Keratinocyte (primary cell): ENCODE data around the gene SP140L. TPM values are rescaled to one million over a fixed set of nuclear protein-coding genes. Genes with fewer than 3 reads are reported as not detected.

Experiments used
- DNase-seq: peaks from one replicate; pipeline ENCODE4 v3.0.0-alpha.2; 2011; ENCODE audit warnings: low read depth, missing footprints, low spot score
- FAIRE-seq: peaks from 2 replicates; lab custom pipeline; 2011; peaks lifted over from hg19 to GRCh38; lab: Jason Lieb, UNC
- H2AFZ ChIP-seq: 2 replicates; pipeline ENCODE4 v1.6.0; 2012; ENCODE audit warnings: low read length, control low read depth, inconsistent platforms; ENCODE audit not compliant: control insufficient read depth
- H3K27ac ChIP-seq: 2 replicates; pipeline ENCODE4 v1.5.1; 2011; ENCODE audit warnings: low read length; ENCODE audit not compliant: control insufficient read depth, insufficient read depth
- H3K27me3 ChIP-seq: 3 replicates; pipeline ENCODE4 v1.6.0; 2011; ENCODE audit warnings: low read length; ENCODE audit not compliant: control insufficient read depth, insufficient read depth; ENCODE audit errors: extremely low read depth
- H3K36me3 ChIP-seq, 2 experiments: 2 replicates in 1 of 2; 3 replicates in 1 of 2; pipeline ENCODE4 v1.5.1; 2011; ENCODE audit warnings: low read length in 2 of 2, mild to moderate bottlenecking in 1 of 2; ENCODE audit not compliant: control insufficient read depth in 2 of 2, insufficient read depth in 2 of 2; ENCODE audit errors: extremely low read depth in 1 of 2
- H3K4me1 ChIP-seq: 3 replicates; pipeline ENCODE4 v1.5.1; 2011; ENCODE audit warnings: low read length; ENCODE audit not compliant: control insufficient read depth, insufficient read depth; ENCODE audit errors: extremely low read depth
- H3K4me2 ChIP-seq: 3 replicates; pipeline ENCODE4 v1.6.0; 2011; ENCODE audit warnings: low read depth, low read length; ENCODE audit not compliant: control insufficient read depth, insufficient read depth; ENCODE audit errors: extremely low read depth
- H3K4me3 ChIP-seq, 3 experiments: fragments of 200-600 bp in 1 of 3; sonication (generic) in 1 of 3; 2 replicates in 2 of 3; 3 replicates in 1 of 3; pipeline ENCODE4 v1.5.1; 2011 to 2016; ENCODE audit warnings: low read length in 3 of 3, mild to moderate bottlenecking in 3 of 3, control low read depth in 2 of 3, inconsistent platforms in 1 of 3, low read depth in 1 of 3, mixed read lengths in 1 of 3, mixed run types in 1 of 3, moderate library complexity in 1 of 3; ENCODE audit not compliant: control insufficient read depth in 2 of 3, insufficient read depth in 2 of 3; ENCODE audit errors: extremely low read depth in 1 of 3
- H3K79me2 ChIP-seq: 2 replicates; pipeline ENCODE4 v1.6.0; 2012; ENCODE audit warnings: low read length; ENCODE audit not compliant: control insufficient read depth, insufficient read depth
- H3K9ac ChIP-seq: 3 replicates; pipeline ENCODE4 v1.6.0; 2011; ENCODE audit warnings: low read length; ENCODE audit not compliant: control insufficient read depth, insufficient read depth; ENCODE audit errors: extremely low read depth
- H3K9me1 ChIP-seq: 3 replicates; pipeline ENCODE4 v1.6.0; 2011; ENCODE audit warnings: low read length; ENCODE audit not compliant: control insufficient read depth, insufficient read depth; ENCODE audit errors: extremely low read depth
- H3K9me3 ChIP-seq: 2 replicates; pipeline ENCODE4 v1.5.1; 2012; ENCODE audit warnings: low read depth, low read length; ENCODE audit not compliant: control insufficient read depth
- H4K20me1 ChIP-seq: 3 replicates; pipeline ENCODE4 v1.6.0; 2011; ENCODE audit warnings: low read length; ENCODE audit not compliant: control insufficient read depth, insufficient read depth; ENCODE audit errors: extremely low read depth
- EZH2 ChIP-seq: IDR thresholded peaks from one replicate; pipeline ENCODE4 v1.6.1; 2012; ENCODE audit warnings: inconsistent platforms, mild to moderate bottlenecking, low read length, moderate library complexity
- dilution Hi-C: fragments of 300-500 bp; cut with MboI; formaldehyde crosslinking; loops from one replicate; pipeline ENCODE4 v1.7.0; 2020; ENCODE audit warnings: low sequenced_read_pairs; ENCODE audit not compliant: extremely low pct_ligation_motif_present
- polyA plus RNA-seq, 5 experiments: library from polyadenylated mRNA; depleted of rRNA in 3 of 5; stranded (reverse) in 3 of 5; stranded (forward) in 1 of 5; unstranded in 1 of 5; fragments of >200 nt; gene quantifications; 1 replicate in 1 of 5; 2 replicates in 3 of 5; 3 replicates in 1 of 5; pipeline versions ENCODE4 v1.2.1 to v1.2.3, GENCODE V29; 2011 to 2012; ENCODE audit warnings: missing spikeins in 2 of 5, low read depth in 1 of 5, low replicate concordance in 1 of 5
- TF ChIP-seq, protein P1 (sequence below), 3 experiments: IDR thresholded peaks in 1 of 3; conservative IDR thresholded peaks in 1 of 3; optimal IDR thresholded peaks in 1 of 3; 2 replicates in 2 of 3; 3 replicates in 1 of 3; pipeline versions ENCODE3 to v1.5.1; 2011; ENCODE audit warnings: low read length in 3 of 3, mild to moderate bottlenecking in 3 of 3, moderate library complexity in 2 of 3, control low read depth in 1 of 3, inconsistent platforms in 1 of 3; ENCODE audit not compliant: insufficient read depth in 2 of 3; ENCODE audit errors: extremely low read depth in 1 of 3

The SP140L gene
- polyA plus RNA-seq, 1 donor (not counting 4 experiments of a cell fraction or from before 2014, with no cell fraction given) = 10.8 TPM

DNA sequence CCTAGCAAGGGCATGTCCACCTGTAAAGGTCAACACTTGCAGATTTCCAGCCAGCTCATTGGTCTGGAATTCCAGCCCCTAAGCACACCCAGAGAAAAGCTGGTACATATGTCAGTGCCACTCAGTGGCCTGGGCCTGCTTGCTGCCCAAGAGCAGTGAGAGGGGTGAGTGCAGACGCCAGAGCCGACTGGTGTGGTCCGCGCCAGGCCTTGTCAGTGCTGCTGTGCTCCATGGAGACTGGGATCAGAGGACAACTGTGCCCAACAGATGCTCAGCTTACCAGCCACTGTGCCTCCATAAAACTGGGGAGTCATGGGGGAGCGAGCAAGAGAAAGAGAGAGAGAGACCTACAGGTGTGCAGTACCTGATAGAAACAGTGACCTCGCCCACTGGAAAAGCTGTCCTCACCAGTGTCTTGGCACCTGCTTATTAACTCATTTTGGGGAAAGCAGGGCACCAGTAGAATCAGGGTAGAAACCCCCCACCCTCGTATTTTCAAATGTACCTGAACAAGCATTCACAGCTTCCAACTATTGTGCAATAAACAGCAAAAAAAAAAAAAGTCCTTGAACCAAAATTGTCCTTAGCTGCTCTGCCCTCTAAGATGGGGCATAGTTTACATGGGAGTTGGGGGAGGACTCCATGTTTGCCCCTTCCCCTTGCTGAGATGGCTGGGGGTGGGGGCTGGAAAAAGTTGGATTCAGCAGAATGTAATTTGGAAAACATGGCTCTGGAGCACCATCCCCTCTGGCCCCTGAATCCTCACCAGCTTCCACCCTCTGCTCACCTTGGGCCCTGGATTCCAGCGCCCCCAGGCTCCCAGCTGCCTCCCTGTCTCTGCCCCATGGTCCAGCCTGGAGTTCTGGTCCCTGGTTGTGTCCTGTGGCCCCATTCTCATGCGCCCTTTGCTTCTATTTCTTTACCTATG lies 1.4 kb upstream of the SP140L start:
- H3K9me3 ChIP-seq = no peaks in the 10 kb centered on the region
- H3K4me3 ChIP-seq = no peak overlapping the region
- no peak overlapping the region for H3K9ac ChIP-seq
- H3K27ac ChIP-seq = no peak overlapping the region
- H3K4me2 ChIP-seq = no peak overlapping the region
- dilution Hi-C loops = no loop called here
- no peak overlapping the region for H2AFZ ChIP-seq
- DNase-seq (no peak), FAIRE-seq (no peak)
- H3K27me3 ChIP-seq = no peaks in the 10 kb centered on the region
- peaks cover 16% of the 10 kb centered on the region for H3K4me1 ChIP-seq
- H4K20me1 ChIP-seq = no peaks in the 10 kb centered on the region
- H3K79me2 ChIP-seq = peaks cover 10% of the 10 kb centered on the region
- no peaks in the 10 kb centered on the region for H3K9me1 ChIP-seq
- H3K36me3 ChIP-seq = no peaks in the 10 kb centered on the region
- no peak for TF ChIP-seq EZH2
- TF ChIP-seq, protein P1, sequence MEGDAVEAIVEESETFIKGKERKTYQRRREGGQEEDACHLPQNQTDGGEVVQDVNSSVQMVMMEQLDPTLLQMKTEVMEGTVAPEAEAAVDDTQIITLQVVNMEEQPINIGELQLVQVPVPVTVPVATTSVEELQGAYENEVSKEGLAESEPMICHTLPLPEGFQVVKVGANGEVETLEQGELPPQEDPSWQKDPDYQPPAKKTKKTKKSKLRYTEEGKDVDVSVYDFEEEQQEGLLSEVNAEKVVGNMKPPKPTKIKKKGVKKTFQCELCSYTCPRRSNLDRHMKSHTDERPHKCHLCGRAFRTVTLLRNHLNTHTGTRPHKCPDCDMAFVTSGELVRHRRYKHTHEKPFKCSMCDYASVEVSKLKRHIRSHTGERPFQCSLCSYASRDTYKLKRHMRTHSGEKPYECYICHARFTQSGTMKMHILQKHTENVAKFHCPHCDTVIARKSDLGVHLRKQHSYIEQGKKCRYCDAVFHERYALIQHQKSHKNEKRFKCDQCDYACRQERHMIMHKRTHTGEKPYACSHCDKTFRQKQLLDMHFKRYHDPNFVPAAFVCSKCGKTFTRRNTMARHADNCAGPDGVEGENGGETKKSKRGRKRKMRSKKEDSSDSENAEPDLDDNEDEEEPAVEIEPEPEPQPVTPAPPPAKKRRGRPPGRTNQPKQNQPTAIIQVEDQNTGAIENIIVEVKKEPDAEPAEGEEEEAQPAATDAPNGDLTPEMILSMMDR (optimal IDR thresholded peaks at IDR 0.05 in 1 of 3, IDR thresholded peaks at IDR 0.05 in 1 of 3, conservative IDR thresholded peaks at IDR 0.05 in 1 of 3; ENCODE audit: extremely low read depth in 1 of 3, insufficient read depth in 2 of 3, low read length in 3 of 3) = no peak

DNA sequence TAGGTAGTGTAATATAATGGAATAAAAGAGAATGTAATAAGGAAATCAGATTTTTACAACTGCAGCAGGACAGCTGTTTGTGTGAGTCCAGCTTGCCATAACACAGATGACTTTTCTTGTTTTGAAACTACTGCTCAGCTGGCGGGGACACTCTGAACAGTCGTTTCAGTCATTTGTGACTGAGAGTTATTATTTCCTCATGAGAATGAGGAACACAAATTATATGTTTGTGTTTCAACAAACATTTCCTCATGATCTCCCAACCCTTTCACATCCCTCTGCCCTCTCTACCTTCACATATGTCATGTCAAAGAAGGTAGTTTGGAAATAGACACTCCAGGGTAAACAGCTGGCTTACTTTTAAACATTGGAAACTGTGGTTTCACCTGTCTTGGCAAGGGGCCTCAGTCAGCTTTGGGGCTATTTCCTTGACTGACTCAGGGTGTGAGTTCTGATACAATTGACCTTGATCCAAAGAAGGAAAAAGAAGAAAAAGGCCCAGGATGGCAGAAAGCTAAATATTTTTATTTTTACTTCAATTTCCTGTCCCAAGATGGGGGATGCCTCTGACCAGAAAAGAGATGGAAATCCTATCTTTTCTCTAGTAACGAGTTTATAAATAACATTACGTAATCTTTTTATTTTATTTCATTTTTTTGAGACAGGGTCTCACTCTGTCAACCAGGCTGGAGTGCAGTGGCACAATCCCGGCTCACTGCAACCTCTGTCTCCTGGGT lies 593 bp downstream of the SP140L start:
- no peak for FAIRE-seq
- H2AFZ ChIP-seq = peak overlapping the region; percentile 96
- dilution Hi-C loops = no loop called here

More for the DNA sequence above, 593 bp downstream of the SP140L start:
- Histone ChIP-seq H4K20me1 (no peaks in the 10 kb centered on the region), H3K9me3 (no peaks in the 10 kb centered on the region), H3K36me3 (no peaks in the 10 kb centered on the region), H3K4me2 (peak overlapping the region; percentile 97), H3K27me3 (no peaks in the 10 kb centered on the region), H3K9me1 (no peaks in the 10 kb centered on the region), H3K4me3 (peak overlapping the region; percentile 37 to 91 (median 84)), H3K27ac (peak overlapping the region; percentile 83), H3K9ac (peak overlapping the region; percentile 76), H3K4me1 (peaks cover 16% of the 10 kb centered on the region), H3K79me2 (peaks cover 10% of the 10 kb centered on the region)
- TF ChIP-seq, protein P1 (optimal IDR thresholded peaks at IDR 0.05 in 1 of 3, IDR thresholded peaks at IDR 0.05 in 1 of 3, conservative IDR thresholded peaks at IDR 0.05 in 1 of 3; ENCODE audit: extremely low read depth in 1 of 3, insufficient read depth in 2 of 3, low read length in 3 of 3) = no peak
- no peak for TF ChIP-seq EZH2
- no peak for DNase-seq
